Right lung (tissue), 10 donors: ENCODE measurements around the gene KCNAB1. TPM values are rescaled to one million over a fixed set of nuclear protein-coding genes. Genes with fewer than 3 reads are reported as not detected.
"Not testable (repeated sequence)": the region's sequence is repeated elsewhere in the genome, so short reads cannot be mapped to it uniquely, and the experiment has no call there.

Experiments used
- DNase-seq, 2 donors: peaks; one replicate each; pipeline ENCODE4 v3.0.0-alpha.2; 2013
- long read RNA-seq, 8 donors: transcript quantifications; one replicate each; lab custom pipeline, GENCODE V29; 2026
- polyA plus RNA-seq, 5 donors: library from polyadenylated mRNA; unstranded; fragments of 120-200 nt; gene quantifications; one replicate each; pipeline versions ENCODE4 v1.2.1 to v1.2.3, GENCODE V29; 2013; ENCODE audit warnings: inconsistent platforms in 1 of 5, low replicate concordance in 1 of 5; ENCODE audit not compliant: insufficient read length in 5 of 5, insufficient read depth in 1 of 5

The KCNAB1 gene
- polyA plus RNA-seq = 1 to 10 TPM; 1.3 to 1.7 (median 1.7) TPM
- long read RNA-seq, donor 1 = 0 reads
- long read RNA-seq, donor 2 = 0 reads
- long read RNA-seq, donor 3 = 0 reads
- long read RNA-seq, donor 4 = 0 reads
- long read RNA-seq, donor 5 = 0 reads
- long read RNA-seq, donor 6 = 0 reads
- long read RNA-seq, donor 7, full-length matches to known transcripts = 1 of 209 reads
- long read RNA-seq, donor 7, partial matches to known transcripts = 24 of 209 reads
- long read RNA-seq, donor 7, other reads (novel, unspliced or antisense) = 184 of 209 reads
- long read RNA-seq, donor 8, full-length matches to known transcripts = 1 of 1 reads
- long read RNA-seq, donor 8, partial matches to known transcripts = 0 of 1 reads
- long read RNA-seq, donor 8, other reads (novel, unspliced or antisense) = 0 of 1 reads

DNA sequence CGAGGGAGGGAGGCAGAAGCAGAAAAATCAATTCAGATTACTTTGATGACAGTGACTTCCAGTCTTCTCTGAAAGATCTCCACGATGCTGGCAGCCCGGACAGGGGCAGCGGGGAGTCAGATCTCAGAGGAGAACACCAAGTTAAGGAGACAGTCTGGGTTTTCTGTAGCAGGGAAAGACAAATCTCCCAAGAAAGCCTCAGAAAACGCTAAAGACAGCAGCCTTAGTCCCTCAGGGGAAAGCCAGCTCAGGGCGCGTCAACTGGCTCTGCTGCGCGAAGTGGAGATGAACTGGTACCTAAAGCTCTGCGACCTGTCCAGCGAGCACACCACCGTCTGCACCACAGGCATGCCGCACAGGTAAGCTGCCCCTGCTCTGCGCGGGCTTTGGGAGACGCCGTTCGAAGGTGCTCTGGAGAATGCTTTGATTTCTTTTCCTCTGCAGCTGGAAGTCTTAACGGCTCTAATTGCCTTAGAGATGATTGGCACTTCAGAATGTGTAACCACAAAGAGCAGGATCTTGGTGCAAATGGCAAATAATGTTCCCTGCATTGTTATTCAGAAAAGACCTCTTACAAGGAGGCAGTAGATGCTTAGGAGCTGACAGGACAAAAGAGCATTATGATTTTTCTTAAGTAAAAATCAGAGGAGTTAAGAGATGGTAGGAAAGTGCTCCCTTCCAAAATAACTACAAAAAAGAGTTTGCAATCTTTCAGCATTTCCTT, at the start of gene KCNAB1:
Gene KCNAB1, plus strand, starts transcription at position 51 of the 724 bp plus-strand sequence.
- DNase-seq = no peak

DNA sequence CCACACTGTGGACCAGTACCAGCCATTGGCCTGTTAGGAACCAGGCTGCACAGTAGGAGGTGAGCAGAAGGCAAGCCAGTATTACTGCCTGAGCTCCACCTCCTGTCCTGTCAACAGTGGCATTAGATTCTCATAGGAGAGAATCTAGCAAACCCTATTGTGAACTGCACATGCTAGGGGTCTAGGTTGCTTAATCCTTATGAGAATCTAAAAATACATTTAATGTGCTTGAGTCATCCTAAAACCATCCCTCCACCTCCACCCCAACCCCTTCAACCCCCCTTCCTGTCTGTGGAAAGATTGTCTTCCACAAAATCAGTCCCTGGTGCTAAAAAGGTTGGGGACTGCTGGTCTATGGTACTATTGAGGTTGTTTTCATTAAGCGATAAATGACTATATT, 49.3 kb upstream of the KCNAB1 start:
- no peak for DNase-seq

DNA sequence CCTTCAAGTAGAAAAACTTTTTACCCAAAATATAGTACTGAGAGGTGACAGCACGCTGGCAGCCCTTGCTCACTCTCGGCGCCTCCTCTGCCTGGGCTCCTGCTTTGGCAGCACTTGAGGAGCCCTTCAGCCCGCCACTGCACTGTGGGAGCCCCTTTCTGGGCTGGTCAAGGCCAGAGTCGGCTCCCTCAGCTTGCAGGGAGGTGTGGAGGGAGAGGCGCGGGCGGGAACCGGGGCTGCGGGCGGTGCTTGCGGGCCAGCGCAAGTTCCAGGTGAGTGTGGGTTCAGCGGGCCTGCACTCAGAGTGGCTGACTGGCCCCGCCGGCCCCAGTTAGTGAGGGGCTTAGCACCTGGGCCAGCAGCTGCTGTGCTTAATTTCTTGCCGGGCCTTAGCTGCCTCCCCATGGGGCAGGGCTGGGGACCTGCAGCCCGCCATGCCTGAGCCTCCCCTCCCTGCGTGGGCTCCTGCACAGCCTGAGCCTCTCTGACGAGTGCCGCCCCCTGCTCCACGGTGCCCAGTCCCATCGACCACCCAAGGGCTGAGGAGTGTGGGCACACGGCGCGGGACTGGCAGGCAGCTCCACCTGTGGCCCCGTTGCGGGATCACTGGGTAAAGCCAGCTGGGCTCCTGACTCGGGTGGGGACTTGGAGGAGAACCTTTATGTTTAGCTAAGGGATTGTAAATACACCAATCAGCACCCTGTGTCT, 47.3 kb upstream of the KCNAB1 start:
- DNase-seq = not testable (repeated sequence)

DNA sequence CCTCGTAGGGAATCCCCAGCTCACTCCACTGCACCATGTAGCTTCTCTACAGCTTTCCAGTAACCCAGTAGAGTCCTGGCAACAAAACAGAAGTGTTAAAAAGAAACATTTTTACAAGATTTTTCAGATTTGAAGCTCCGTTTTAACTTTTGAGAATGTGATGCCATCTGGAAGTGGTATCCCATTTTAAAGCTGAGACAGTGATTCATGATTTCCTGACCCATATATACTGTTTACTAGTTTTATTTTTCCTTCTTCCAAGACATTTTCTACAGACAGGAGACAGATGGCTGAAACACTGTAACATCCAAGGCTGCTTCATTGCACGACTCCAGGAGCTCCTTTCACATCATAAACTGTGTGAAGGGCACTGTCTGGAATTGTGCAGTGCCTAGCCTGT, 30.3 kb upstream of the KCNAB1 start:
- DNase-seq = no peak

GRCh38 chr3:156093964-156094363, 26.4 kb upstream of the KCNAB1 start:
- DNase-seq = no peak

- DNase-seq = no peak
These were observed 26.0 kb upstream of the KCNAB1 start for GRCh38 chr3:156094391-156094790.

DNA sequence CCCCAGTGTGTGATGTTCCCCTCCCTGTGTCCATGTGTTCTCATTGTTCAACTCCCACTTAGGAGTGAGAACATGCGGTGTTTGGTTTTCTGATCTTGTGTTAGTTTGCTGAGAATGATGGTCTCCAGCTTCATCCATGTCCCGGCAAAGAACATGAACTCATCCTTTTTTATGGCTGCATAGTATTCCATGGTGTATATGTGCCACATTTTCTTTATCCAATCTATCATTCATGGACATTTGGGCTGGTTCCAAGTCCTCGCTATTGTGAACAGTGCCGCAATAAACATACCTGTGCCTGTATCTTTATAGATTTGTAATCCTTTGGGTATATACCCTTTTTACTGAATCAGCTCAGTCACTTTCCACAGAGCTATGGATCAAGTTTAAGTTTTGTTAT, 24.7 kb upstream of the KCNAB1 start:
- DNase-seq = not testable (repeated sequence)

- DNase-seq = no peak
These were observed 21.8 kb upstream of the KCNAB1 start for GRCh38 chr3:156098437-156099035.

- not testable (repeated sequence) for DNase-seq
These were observed 21.0 kb upstream of the KCNAB1 start for GRCh38 chr3:156099348-156099747.

DNA sequence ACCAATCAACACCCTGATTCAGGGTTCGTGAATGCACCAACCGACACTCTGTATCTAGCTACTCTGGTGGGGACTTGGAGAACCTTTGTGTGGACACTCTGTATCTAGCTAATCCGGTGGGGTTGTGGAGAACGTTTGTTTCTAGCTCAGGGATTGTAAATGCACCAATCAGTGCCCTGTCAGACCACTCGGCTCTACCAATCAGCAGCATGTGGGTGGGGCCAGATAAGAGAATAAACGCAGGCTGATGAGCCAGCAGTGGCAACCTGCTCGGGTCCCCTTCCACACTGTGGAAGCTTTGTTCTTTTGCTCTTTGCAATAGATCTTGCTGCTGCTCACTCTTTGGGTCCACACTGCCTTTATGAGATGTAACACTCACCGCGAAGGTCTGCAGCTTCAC, 20.4 kb upstream of the KCNAB1 start:
- not testable (repeated sequence) for DNase-seq

DNA sequence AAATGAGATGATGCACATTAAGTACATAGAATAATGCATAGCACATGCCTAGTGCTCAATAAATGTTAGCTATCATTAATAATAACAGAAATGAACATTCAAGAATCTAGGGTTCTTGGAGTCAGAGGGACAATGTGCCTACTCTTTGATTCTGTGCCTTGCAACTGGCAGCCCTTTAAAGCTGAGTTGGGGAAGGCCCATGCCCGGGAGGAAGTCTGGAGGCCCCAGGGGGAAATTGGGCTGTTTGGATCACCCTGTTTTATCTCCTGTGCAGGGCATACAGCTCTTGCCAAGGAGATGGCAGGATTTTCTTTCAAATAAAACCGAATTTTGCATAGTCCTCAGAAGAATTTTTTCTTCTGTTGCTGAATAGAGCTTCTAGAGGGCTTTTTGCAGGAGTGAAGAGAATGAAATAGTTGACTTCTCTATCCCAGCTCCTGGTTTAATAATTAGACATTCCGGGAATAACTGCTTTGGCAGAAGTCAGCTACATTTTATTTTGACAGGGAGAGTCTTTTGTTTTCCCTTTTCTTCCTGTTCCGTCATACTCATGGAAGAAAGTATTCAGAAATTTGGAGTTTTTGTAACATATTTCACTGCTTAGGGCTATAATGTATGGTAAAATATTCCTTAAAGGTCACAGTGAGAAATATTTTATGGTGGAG, 18.0 kb upstream of the KCNAB1 start:
- DNase-seq = no peak

- no peak for DNase-seq
These were observed 13.5 kb upstream of the KCNAB1 start for GRCh38 chr3:156106721-156107373.

GRCh38 chr3:156107504-156107903, 12.9 kb upstream of the KCNAB1 start:
- DNase-seq = no peak

DNA sequence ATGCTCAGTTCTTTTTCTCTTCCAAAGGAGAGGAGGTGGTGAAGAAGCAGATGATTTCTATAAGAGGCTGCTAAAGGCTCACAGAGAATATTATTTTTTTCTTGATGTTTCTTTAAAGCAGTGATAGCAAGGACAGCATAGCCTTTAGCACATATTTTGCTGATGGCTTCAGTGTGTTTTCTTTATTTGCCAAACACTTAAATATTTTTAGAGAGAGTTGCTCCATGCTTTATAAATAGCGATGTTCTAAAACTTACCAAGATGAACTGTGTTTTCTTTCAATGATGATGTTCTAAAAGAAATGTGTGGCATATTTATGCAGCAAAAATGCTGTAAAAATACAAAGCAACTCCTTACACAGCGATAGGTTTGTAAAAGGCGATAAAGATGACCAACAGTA, 11.8 kb upstream of the KCNAB1 start:
- DNase-seq = no peak

GRCh38 chr3:156109989-156110388, 10.4 kb upstream of the KCNAB1 start:
- DNase-seq = no peak

DNA sequence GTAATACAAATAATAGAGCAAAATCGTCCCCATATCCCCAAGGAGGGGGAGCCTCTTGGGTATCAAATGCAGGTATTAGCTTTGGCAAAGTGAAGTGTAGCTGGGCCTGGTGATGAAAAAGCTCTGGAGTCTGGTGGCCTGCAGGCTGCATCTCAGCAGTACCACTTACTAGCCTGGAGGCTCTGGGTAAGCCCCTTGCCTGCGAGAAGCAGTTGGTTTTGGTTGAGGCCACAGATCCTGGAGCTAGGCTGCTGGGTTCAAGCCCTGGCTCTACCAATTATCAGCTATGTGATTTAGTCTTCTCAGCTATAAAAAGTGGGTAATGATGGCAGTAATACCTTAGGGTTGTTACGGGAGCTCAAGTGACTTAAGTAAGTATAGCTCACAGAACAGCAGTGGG, 6.1 kb downstream of the KCNAB1 start:
- no peak for DNase-seq

- DNase-seq = no peak
These were observed 10.9 kb downstream of the KCNAB1 start for GRCh38 chr3:156131241-156131640.

- DNase-seq = no peak
These were observed 11.4 kb downstream of the KCNAB1 start for GRCh38 chr3:156131799-156132198.

- no peak for DNase-seq
These were observed 11.9 kb downstream of the KCNAB1 start for GRCh38 chr3:156132313-156132712.

DNA sequence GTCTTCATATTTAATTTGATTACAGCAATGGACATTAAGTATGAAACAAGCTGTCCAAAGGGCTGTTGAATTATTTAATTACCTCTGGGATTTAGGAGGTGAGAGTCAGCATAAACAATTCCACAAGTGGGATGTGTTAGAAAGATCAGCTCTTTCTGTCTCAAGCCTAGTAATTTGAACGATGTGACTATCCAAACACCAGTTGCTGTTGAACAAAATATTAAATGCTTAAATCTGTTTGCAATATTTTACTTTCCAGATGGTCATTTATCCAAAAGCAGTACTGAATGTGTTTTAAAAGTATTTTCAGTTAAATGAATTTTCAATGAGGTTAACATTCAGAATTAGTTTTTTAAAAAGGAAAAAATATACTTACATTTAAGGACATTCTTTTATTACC, 12.7 kb downstream of the KCNAB1 start:
- DNase-seq = no peak
